Esophagus (tissue), 2 donors: Measurements from ENCODE around the gene TMEM165. TPM values are rescaled to one million over a fixed set of nuclear protein-coding genes. Genes with fewer than 3 reads are reported as not detected.
A peak's percentile ranks its signal among the peaks of the same experiment; 100 is the strongest.

Experiments used
- H3K27ac ChIP-seq, 2 donors: one replicate each; pipeline ENCODE4 v1.5.1; 2013; ENCODE audit warnings: low read depth in 2 of 2, mild to moderate bottlenecking in 2 of 2, inconsistent platforms in 1 of 2, low read length in 1 of 2, moderate library complexity in 1 of 2
- H3K27me3 ChIP-seq, 2 donors: one replicate each; pipeline ENCODE4 v1.6.1; 2013; ENCODE audit warnings: low read length in 2 of 2, control low read depth in 1 of 2, mild to moderate bottlenecking in 1 of 2; ENCODE audit not compliant: insufficient read depth in 2 of 2, control insufficient read depth in 1 of 2
- H3K36me3 ChIP-seq, 2 donors: one replicate each; pipeline ENCODE4 v1.6.1; 2013; ENCODE audit warnings: low read length in 1 of 2; ENCODE audit not compliant: control insufficient read depth in 2 of 2, insufficient read depth in 2 of 2
- H3K4me1 ChIP-seq, 2 donors: one replicate each; pipeline ENCODE4 v1.6.1; 2013; ENCODE audit warnings: low read length in 1 of 2; ENCODE audit not compliant: control insufficient read depth in 2 of 2, insufficient read depth in 2 of 2
- H3K4me3 ChIP-seq, 2 donors: one replicate each; pipeline ENCODE4 v1.5.1; 2013; ENCODE audit warnings: low read length in 2 of 2, mild to moderate bottlenecking in 2 of 2, low read depth in 1 of 2, moderate library complexity in 1 of 2
- H3K9me3 ChIP-seq, 2 donors: one replicate each; pipeline ENCODE4 v1.6.1; 2013; ENCODE audit warnings: mild to moderate bottlenecking in 2 of 2, low read depth in 1 of 2, low read length in 1 of 2, moderate library complexity in 1 of 2; ENCODE audit not compliant: control insufficient read depth in 2 of 2, insufficient read depth in 1 of 2
- WGBS, 2 donors: extraction: QIAGEN DNeasy Blood & Tissue Kit; methylation state at CpG; one replicate each; pipeline ENCODE4 v1.1.7; 2013; 5-methylcytosine and 5-hydroxymethylcytosine counted together
- polyA plus RNA-seq, 2 donors: library from polyadenylated mRNA; stranded (reverse); fragments of 200-250 nt; gene quantifications; one replicate each; pipeline ENCODE4 v1.2.3, GENCODE V29; 2013
- donor health status: healthy with polysubstance abuse.
- donor health status: Bipolar disorder and iron deficiency.

TMEM165 gene
- polyA plus RNA-seq, 2 donors = 66.3 to 84.6 TPM

DNA sequence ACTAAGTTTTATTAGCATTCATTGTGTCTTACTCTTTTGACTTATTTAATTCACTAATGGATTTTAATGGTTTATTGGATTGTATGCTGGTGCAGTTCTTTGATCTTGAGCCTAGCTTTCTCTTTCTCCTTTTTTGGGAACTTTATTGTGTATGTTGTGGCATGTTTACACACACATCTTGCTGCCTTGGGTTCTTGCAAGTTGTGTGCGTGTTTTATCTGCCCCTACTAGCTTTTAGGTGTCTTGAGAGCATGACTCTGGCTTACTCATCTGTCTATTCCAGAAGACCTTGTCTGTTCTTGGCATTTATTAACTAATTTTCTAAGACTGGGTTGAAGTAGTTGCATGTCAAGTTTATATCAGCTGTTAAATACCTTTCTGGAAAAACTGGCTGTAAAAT lies 2.7 kb downstream of the TMEM165 start:
- Histone ChIP-seq H3K4me1 (peaks cover 0 to 3% of the 10 kb centered on the region in 2 donors), H3K27me3 (no peaks in the 10 kb centered on the region), H3K27ac (peak overlapping the region; percentile 58 to 83), H3K36me3 (no peaks in the 10 kb centered on the region), H3K4me3 (peak overlapping the region; percentile 30 to 97), H3K9me3 (no peaks in the 10 kb centered on the region)
- 15 to 20% methylated on average over 1 of the region's 1 CpG for WGBS, 2 donors

- Histone ChIP-seq H3K4me1 (peaks cover 0 to 3% of the 10 kb centered on the region in 2 donors), H3K27ac (peak overlapping the region; percentile 27 to 42)
Observed at GRCh38 chr4:55398966-55399365, 3.2 kb downstream of the TMEM165 start.

DNA sequence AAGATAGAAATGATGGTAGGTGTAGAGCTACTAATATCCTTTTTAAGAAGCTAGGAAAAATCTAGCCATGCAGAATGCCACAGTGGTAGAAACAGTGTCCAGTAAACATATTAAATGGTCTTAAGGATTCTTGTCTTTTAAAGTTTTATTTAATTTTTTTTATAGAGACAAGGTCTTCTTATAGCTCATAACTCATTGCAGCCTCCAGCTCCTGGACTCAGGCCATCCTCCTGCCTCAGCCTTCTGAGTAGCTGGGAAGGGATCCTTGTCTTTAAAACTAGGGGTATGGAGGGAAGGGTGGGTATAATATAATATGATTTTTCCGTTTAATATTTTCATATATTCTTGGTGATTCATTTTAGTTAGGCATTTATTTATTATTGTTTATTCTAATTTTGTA lies 3.8 kb downstream of the TMEM165 start:
- H3K4me3 ChIP-seq = no peak overlapping the region
- peaks cover 0 to 3% of the 10 kb centered on the region in 2 donors for H3K4me1 ChIP-seq
- peaks cover 0 to 2% of the 10 kb centered on the region in 2 donors for H3K36me3 ChIP-seq
- no peaks in the 10 kb centered on the region for H3K27me3 ChIP-seq
- WGBS, 2 donors = 59 to 76% methylated on average over 1 of the region's 1 CpG
- no peaks in the 10 kb centered on the region for H3K9me3 ChIP-seq
- peak overlapping the region in 1 of 2 donors; percentile 24 for H3K27ac ChIP-seq

More at GRCh38 chr4:55398966-55399365, 3.2 kb downstream of the TMEM165 start:
- H3K9me3 ChIP-seq = no peaks in the 10 kb centered on the region
- H3K27me3 ChIP-seq = no peaks in the 10 kb centered on the region
- peak overlapping the region in 1 of 2 donors; percentile 97 for H3K4me3 ChIP-seq
- H3K36me3 ChIP-seq = peaks cover 0 to under 1% of the 10 kb centered on the region in 2 donors
- WGBS, 2 donors = 32 to 38% methylated on average over 3 of the region's 3 CpGs

DNA sequence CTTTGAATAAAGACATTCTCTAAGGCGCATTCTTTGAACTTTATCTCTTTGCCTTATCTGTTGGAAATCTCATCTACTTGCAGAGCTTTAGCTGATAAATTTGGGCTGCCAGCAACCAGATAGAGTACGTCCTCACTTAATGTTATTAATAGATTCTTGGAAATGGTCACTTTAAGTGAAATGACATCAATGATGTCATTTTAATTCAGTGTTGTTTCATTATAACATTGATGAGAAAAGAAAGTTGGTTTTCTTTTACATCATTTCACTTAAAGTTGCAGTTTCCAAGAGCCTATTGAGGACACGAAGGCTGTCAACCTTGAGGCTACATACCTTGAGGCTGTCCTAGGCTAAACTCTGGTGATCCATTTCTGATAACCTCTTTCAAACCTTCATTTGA lies 9.3 kb downstream of the TMEM165 start:
- Histone ChIP-seq H3K9me3 (no peaks in the 10 kb centered on the region), H3K36me3 (peaks cover 0 to 10% of the 10 kb centered on the region in 2 donors), H3K4me1 (no peaks in the 10 kb centered on the region), H3K4me3 (no peak overlapping the region), H3K27ac (no peak overlapping the region), H3K27me3 (no peaks in the 10 kb centered on the region)
- WGBS, 2 donors = 84 to 91% methylated on average over 3 of the region's 3 CpGs

DNA sequence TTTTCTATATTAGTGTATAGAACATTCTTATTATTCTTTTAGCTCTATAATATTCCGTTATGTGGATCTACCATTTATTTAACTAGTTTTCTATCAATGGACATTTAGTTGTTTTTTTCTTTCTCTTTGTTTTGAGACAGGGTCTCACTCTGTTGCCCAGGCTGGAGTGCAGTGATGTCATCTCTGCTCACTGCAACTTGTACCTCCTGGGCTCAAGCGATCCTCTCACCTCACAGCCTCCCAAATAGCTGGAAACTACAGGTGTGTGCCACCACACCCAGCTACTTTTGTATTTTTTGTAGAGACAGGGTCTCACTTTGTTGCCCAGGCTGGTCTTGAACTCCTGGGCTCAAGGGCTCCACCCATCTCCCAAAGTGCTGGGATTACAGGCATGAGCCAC lies 10.8 kb downstream of the TMEM165 start:
- no peaks in the 10 kb centered on the region for H3K9me3 ChIP-seq
- no peaks in the 10 kb centered on the region for H3K27me3 ChIP-seq
- no peaks in the 10 kb centered on the region for H3K4me1 ChIP-seq
- no peak overlapping the region for H3K4me3 ChIP-seq
- no peak overlapping the region for H3K27ac ChIP-seq
- peaks cover 0 to 10% of the 10 kb centered on the region in 2 donors for H3K36me3 ChIP-seq
- 98 to 100% methylated on average over 2 of the region's 2 CpGs for WGBS, 2 donors

DNA sequence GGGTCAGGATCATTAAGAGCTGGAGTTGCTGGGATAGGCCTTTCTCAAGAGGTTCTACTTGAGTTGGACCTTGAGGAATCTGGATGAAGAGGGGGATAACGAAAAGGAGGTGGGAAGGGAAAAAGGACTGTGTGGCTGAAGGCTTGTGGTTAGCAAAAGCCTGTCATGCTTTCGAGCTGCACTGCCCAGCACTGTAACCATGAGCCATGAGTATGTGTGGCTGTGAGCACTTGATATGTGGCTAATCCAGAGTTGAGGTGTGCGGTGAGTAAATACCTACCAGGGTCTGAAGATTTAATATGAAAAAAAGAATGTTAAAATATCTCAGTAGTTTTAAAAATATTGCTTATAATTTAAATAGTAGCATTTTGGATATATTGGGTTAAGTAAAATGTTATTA lies 11.4 kb downstream of the TMEM165 start:
- 91% methylated on average over 3 of the region's 3 CpGs for WGBS, 2 donors
- H3K4me1 ChIP-seq = no peaks in the 10 kb centered on the region
- H3K27ac ChIP-seq = no peak overlapping the region
- H3K36me3 ChIP-seq = peaks cover 0 to 12% of the 10 kb centered on the region in 2 donors
- H3K27me3 ChIP-seq = no peaks in the 10 kb centered on the region
- no peak overlapping the region for H3K4me3 ChIP-seq
- no peaks in the 10 kb centered on the region for H3K9me3 ChIP-seq

- H3K36me3 ChIP-seq = peaks cover 0 to 12% of the 10 kb centered on the region in 2 donors
- H3K4me3 ChIP-seq = no peak overlapping the region
- H3K4me1 ChIP-seq = no peaks in the 10 kb centered on the region
- H3K27ac ChIP-seq = no peak overlapping the region
- H3K27me3 ChIP-seq = no peaks in the 10 kb centered on the region
- 73 to 88% methylated on average over 3 of the region's 3 CpGs for WGBS, 2 donors
- no peaks in the 10 kb centered on the region for H3K9me3 ChIP-seq
Observed at GRCh38 chr4:55407764-55408163, 12.0 kb downstream of the TMEM165 start.

- Histone ChIP-seq H3K4me1 (no peaks in the 10 kb centered on the region), H3K27me3 (no peaks in the 10 kb centered on the region), H3K9me3 (no peaks in the 10 kb centered on the region), H3K4me3 (no peak overlapping the region), H3K36me3 (peaks cover 0 to 10% of the 10 kb centered on the region in 2 donors), H3K27ac (no peak overlapping the region)
- 61 to 66% methylated on average over 10 of the region's 10 CpGs for WGBS, 2 donors
Observed at GRCh38 chr4:55409468-55410171, 13.9 kb downstream of the TMEM165 start.

DNA sequence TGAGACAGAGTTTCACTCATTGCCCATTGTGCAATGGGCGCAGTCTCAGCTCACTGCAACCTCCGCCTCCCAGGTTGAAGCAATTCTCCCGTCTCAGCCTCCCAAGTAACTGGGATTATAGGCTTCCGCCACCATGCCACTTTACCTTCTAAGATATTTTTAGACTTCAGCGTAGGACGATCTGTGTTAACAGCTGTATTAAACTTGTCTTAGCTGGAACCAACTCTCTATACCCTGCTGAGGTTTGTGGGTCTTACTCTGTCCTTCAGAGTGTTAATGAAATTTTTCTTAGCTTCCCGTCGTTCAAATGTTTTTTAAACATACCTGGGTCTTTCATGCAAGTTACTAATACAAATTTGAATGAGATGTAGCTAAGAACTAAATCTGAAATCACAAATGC lies 14.7 kb downstream of the TMEM165 start:
- no peaks in the 10 kb centered on the region for H3K9me3 ChIP-seq
- H3K4me1 ChIP-seq = no peaks in the 10 kb centered on the region
- H3K27me3 ChIP-seq = no peaks in the 10 kb centered on the region
- no peak overlapping the region for H3K27ac ChIP-seq
- peaks cover 0 to 10% of the 10 kb centered on the region in 2 donors for H3K36me3 ChIP-seq
- H3K4me3 ChIP-seq = no peak overlapping the region
- 87 to 91% methylated on average over 8 of the region's 8 CpGs for WGBS, 2 donors

DNA sequence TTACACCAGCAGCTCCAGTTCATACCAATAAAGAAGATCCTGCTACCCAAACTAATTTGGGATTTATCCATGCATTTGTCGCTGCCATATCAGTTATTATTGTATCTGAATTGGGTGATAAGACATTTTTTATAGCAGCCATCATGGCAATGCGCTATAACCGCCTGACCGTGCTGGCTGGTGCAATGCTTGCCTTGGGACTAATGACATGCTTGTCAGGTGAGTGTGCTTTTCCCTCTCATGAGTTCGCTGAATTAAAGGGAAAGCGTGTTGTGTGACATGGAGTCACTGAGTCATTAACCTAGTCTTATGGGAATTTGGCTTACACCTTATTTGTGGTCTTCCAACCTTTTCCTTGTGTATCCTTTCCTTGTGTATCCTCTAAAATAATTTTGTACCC lies 15.9 kb downstream of the TMEM165 start:
- H3K9me3 ChIP-seq = no peaks in the 10 kb centered on the region
- peaks cover 0 to 6% of the 10 kb centered on the region in 2 donors for H3K36me3 ChIP-seq
- WGBS, 2 donors = 68 to 95% methylated on average over 6 of the region's 6 CpGs
- H3K27ac ChIP-seq = no peak overlapping the region
- no peaks in the 10 kb centered on the region for H3K27me3 ChIP-seq
- no peaks in the 10 kb centered on the region for H3K4me1 ChIP-seq
- no peak overlapping the region for H3K4me3 ChIP-seq
